ENCODE measurements around the gene CLTCL1.
"Not testable (repeated sequence)": the region's sequence is repeated elsewhere in the genome, so short reads cannot be mapped to it uniquely, and the experiment has no call there.

The CLTCL1 gene

DNA sequence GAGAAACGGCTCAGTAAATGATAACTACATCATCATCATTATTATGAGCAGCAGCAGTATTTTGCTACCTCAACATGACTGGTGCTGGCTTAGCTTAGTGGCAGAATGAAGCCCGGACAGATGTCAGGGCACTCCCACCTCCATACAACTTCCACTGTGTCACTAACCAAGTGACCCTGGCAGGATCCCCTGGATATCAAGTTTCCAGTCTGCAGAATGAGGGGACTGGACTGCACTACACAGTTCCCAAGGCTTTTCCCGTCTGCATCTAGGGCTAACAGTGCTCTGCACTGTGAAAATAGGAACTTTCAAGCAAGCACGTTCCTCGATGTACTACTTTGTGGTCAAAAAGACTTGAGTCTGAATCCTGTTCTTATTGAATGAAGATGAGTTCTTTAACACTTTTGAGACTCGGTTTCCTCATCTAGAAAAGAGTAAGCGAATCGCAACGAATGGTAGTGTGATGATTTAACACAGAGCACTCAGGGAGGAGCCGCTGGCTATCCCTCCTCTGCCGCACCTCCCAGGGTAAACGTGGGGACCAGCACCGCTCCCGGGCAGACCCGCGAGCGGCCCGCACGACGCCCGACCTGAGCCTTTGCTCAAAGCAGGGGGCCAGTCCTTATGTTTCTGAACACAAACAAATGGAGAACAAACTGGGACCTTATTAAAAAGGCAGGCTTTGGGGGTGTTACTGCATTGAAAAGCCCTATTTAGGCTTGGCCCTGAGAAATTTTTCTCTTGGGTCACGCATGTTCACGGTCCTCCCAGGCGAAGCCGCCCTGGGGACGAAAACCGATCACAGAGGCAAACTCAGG lies 910 bp downstream of the CLTCL1 start:
- Histone ChIP-seq H3K36me3 (ENCODE audit: control insufficient read depth in 2 of 2, insufficient read depth in 2 of 2, low read length in 2 of 2) (no peaks in the 10 kb centered on the region), H3K9me3 (ENCODE audit: control insufficient read depth in 2 of 2, low read length in 2 of 2) (no peaks in the 10 kb centered on the region), H3K4me3 (ENCODE audit: low read length in 2 of 2) (peak overlapping the region; percentile 69 to 81), H3K27ac (ENCODE audit: low read length) (no peak overlapping the region), H3K27me3 (ENCODE audit: control insufficient read depth in 1 of 2, insufficient read depth in 2 of 2, low read length in 2 of 2) (no peaks in the 10 kb centered on the region), H3K9ac (ENCODE audit: low read length in 2 of 2) (peak overlapping the region; percentile 26 to 71), H3K4me1 (ENCODE audit: control insufficient read depth, insufficient read depth, low read length) (peaks cover 20% of the 10 kb centered on the region)

DNA sequence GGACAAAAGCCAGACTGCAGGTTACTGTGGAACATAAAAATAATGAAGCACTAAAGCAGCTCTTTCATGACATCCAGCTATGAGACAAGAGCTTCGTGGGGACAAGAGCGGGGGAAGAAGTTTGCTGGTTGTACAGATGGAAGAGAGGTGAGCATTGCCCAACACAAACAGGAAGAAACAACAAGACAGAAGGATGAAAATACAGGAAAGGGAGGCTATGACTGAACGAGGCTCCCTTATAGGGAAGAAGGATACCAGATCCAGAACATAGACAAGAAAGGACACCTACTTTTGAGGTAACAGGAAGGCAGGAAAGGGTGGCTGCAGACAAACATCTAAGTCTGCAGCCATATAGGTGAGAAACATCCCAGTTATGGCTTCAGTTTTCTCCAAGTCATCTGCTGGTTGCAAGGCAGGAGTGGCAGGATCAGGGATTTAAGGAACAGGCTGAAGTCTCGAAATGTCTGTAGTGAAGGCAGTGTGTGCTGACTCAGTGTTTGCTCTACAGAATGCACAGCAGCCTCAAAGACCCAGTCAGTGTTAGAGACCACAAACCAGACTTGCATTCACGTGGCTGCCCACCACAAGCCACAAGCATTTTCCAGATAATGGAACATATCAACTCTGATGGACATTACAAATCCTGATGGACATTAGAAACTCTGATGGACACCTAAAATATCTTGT lies 1.9 kb downstream of the CLTCL1 start:
- Histone ChIP-seq H3K4me1 (ENCODE audit: control insufficient read depth, insufficient read depth, low read length) (peaks cover 20% of the 10 kb centered on the region), H3K36me3 (ENCODE audit: control insufficient read depth in 2 of 2, insufficient read depth in 2 of 2, low read length in 2 of 2) (no peaks in the 10 kb centered on the region), H3K9me3 (ENCODE audit: control insufficient read depth in 2 of 2, low read length in 2 of 2) (no peaks in the 10 kb centered on the region), H3K4me3 (ENCODE audit: low read length in 2 of 2) (no peak overlapping the region), H3K27ac (ENCODE audit: low read length) (no peak overlapping the region), H3K9ac (ENCODE audit: low read length in 2 of 2) (no peak overlapping the region), H3K27me3 (ENCODE audit: control insufficient read depth in 1 of 2, insufficient read depth in 2 of 2, low read length in 2 of 2) (no peaks in the 10 kb centered on the region)

DNA sequence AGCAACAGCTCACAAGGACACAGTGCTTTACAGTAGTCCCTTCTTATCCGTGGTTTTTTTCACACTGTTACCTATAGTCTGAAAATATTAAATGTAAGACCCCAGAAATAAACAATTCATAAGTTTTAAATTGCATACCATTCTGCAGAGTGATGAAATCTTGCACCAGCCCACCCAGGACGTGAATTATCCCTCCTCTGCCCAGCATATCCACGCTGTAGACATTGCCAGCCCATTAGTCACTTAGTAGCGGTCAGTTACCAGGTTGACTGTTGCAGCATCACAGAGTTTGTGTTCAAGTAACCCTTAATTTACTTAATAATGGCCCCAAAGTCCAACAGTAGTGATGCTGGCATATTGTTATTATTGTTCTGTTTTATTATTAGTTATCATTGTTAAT lies 3.6 kb downstream of the CLTCL1 start:
- Histone ChIP-seq H3K27me3 (ENCODE audit: control insufficient read depth in 1 of 2, insufficient read depth in 2 of 2, low read length in 2 of 2) (no peaks in the 10 kb centered on the region), H3K9ac (ENCODE audit: low read length in 2 of 2) (no peak overlapping the region), H3K4me1 (ENCODE audit: control insufficient read depth, insufficient read depth, low read length) (peaks cover 20% of the 10 kb centered on the region), H3K9me3 (ENCODE audit: control insufficient read depth in 2 of 2, low read length in 2 of 2) (no peaks in the 10 kb centered on the region), H3K36me3 (ENCODE audit: control insufficient read depth in 2 of 2, insufficient read depth in 2 of 2, low read length in 2 of 2) (no peaks in the 10 kb centered on the region), H3K27ac (ENCODE audit: low read length) (no peak overlapping the region), H3K4me3 (ENCODE audit: low read length in 2 of 2) (no peak overlapping the region)

DNA sequence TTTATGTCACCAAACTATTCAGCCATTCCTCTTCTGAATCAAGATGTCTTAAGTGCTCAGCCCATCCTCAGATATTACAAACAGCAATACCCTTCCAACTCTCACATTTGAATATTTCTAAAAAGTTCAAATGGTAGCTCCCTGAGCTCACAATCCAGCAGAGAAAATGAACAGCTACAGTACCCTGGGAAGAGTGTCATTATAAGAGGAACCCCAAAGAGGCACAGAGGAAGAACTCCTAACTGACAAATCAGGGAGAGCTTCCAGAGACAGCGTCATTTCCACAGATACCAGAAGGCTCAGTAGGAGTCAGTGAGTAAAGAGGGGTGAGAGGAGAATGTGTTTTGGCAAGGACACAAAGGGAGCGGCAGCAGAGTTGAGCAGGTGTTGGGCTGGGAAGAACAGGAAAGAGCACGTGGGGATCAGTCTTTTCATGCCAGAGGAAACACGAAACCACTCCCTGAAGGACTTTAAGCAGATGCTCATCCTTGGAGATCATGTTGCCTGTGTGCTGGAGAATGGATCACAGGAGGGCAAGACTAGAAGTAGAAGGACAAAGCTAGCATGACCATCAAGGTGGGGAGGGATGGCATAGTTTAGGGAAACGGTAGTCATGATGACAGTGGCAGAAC lies 4.3 kb downstream of the CLTCL1 start:
- Histone ChIP-seq H3K36me3 (ENCODE audit: control insufficient read depth in 2 of 2, insufficient read depth in 2 of 2, low read length in 2 of 2) (no peaks in the 10 kb centered on the region), H3K9me3 (ENCODE audit: control insufficient read depth in 2 of 2, low read length in 2 of 2) (no peaks in the 10 kb centered on the region), H3K27ac (ENCODE audit: low read length) (peak overlapping the region; percentile 18), H3K9ac (ENCODE audit: low read length in 2 of 2) (no peak overlapping the region), H3K4me3 (ENCODE audit: low read length in 2 of 2) (no peak overlapping the region), H3K27me3 (ENCODE audit: control insufficient read depth in 1 of 2, insufficient read depth in 2 of 2, low read length in 2 of 2) (no peaks in the 10 kb centered on the region), H3K4me1 (ENCODE audit: control insufficient read depth, insufficient read depth, low read length) (peaks cover 14% of the 10 kb centered on the region)

DNA sequence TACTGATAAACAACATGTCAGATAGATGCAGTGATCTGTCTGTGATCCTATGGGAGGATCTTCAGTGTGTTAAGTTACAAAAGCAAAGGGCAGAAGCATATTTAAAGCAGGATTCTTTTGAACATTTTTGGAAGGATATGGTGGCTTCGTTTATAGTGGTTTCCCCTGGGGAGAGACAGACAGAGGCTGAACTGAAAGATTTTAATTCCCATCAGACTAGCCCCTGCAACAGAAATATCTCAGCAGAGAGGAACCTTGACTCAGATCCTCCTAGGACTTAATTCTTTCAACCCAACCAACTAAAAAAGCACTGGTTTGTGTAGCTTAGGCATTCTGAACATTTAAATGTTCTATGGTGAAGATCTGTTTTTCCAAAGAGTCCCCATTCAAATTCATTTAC lies 5.7 kb downstream of the CLTCL1 start:
- Histone ChIP-seq H3K27ac (ENCODE audit: low read length) (no peak overlapping the region), H3K9ac (ENCODE audit: low read length in 2 of 2) (no peak overlapping the region), H3K4me1 (ENCODE audit: control insufficient read depth, insufficient read depth, low read length) (peaks cover 7% of the 10 kb centered on the region), H3K4me3 (ENCODE audit: low read length in 2 of 2) (no peak overlapping the region), H3K9me3 (ENCODE audit: control insufficient read depth in 2 of 2, low read length in 2 of 2) (no peaks in the 10 kb centered on the region), H3K27me3 (ENCODE audit: control insufficient read depth in 1 of 2, insufficient read depth in 2 of 2, low read length in 2 of 2) (no peaks in the 10 kb centered on the region), H3K36me3 (ENCODE audit: control insufficient read depth in 2 of 2, insufficient read depth in 2 of 2, low read length in 2 of 2) (no peaks in the 10 kb centered on the region)

DNA sequence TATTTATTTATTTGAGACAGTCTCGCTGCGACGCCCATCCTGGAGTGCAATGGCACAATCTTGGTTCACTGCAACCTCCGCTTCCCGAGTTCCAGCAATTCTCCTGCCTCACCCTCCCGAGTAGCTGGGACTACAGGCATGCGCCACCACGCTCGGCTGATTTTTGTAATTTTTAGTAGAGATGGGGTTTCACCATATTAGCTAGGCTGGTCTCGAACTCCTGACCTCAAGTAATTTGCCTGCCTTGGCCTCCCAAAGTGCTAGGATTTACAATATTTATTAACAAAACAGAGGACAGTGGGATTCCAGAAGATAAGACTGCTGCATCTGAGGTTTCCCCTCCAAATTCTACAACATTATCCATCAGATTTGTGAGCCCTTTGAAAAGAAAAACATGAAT lies 12.4 kb downstream of the CLTCL1 start:
- H3K9ac ChIP-seq (ENCODE audit: low read length in 2 of 2); H3K4me3 ChIP-seq (ENCODE audit: low read length in 2 of 2); H3K27ac ChIP-seq (ENCODE audit: low read length); H3K4me1 ChIP-seq (ENCODE audit: control insufficient read depth, insufficient read depth, low read length); H3K36me3 ChIP-seq (ENCODE audit: control insufficient read depth in 2 of 2, insufficient read depth in 2 of 2, low read length in 2 of 2); H3K9me3 ChIP-seq (ENCODE audit: control insufficient read depth in 2 of 2, low read length in 2 of 2); H3K27me3 ChIP-seq (ENCODE audit: control insufficient read depth in 1 of 2, insufficient read depth in 2 of 2, low read length in 2 of 2): not testable (repeated sequence)

DNA sequence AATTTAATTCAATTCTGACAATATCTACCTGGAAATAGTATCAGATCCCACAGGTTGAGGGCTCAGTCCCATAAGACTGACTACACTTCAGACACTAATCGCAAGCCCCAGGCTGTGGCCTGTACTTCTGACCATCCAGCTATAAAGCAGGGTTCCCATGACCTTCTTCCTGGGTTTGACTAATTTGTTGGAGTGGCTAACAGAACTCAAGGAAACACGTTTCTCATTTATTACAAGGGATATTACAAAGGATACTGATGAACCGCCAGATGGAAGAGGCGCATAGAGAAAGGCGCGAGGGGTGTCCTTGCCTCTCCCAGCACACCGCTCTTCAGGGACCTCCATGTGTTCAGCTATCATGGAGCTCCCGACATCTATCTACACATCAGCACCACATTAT lies 13.7 kb downstream of the CLTCL1 start:
- no peaks in the 10 kb centered on the region for H3K27me3 ChIP-seq (ENCODE audit: control insufficient read depth in 1 of 2, insufficient read depth in 2 of 2, low read length in 2 of 2)
- no peak overlapping the region for H3K27ac ChIP-seq (ENCODE audit: low read length)
- H3K4me1 ChIP-seq (ENCODE audit: control insufficient read depth, insufficient read depth, low read length), result no peaks in the 10 kb centered on the region
- H3K36me3 ChIP-seq (ENCODE audit: control insufficient read depth in 2 of 2, insufficient read depth in 2 of 2, low read length in 2 of 2), result no peaks in the 10 kb centered on the region
- H3K9ac ChIP-seq (ENCODE audit: low read length in 2 of 2), result no peak overlapping the region
- no peak overlapping the region for H3K4me3 ChIP-seq (ENCODE audit: low read length in 2 of 2)
- no peaks in the 10 kb centered on the region for H3K9me3 ChIP-seq (ENCODE audit: control insufficient read depth in 2 of 2, low read length in 2 of 2)

DNA sequence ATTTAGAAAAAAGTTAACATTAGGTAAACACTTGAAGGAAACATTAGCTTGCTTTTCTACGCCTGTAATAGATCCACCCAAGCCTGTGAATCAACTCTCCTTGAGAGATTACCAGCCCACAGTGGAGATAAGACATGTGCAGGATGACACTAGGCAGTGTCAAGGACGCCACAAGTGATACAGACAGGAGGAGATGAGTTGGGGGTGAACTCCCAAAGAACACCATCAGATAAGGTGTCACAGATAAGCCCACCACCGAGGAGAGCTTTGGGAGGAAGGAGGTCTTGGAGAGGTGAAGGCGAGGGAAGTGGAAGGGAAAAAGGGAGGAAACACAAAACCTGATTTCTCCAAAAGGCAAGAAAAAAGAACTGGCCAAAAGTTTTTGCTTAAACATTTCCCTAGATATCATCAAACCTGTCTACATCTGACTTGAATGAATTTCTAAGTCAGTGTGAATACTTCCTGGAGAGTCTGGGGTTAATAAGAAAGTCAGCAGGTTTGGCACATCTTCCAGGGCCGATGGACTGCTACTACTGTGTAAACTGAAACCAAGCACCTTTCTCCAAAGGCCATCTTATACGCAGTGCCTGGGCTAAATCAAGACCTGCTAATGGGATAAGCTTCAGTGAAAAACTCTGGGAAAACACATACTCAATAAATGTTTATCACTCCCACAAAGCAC lies 15.5 kb downstream of the CLTCL1 start:
- Histone ChIP-seq H3K27ac (ENCODE audit: low read length) (no peak overlapping the region), H3K27me3 (ENCODE audit: control insufficient read depth in 1 of 2, insufficient read depth in 2 of 2, low read length in 2 of 2) (no peaks in the 10 kb centered on the region), H3K36me3 (ENCODE audit: control insufficient read depth in 2 of 2, insufficient read depth in 2 of 2, low read length in 2 of 2) (no peaks in the 10 kb centered on the region), H3K4me3 (ENCODE audit: low read length in 2 of 2) (no peak overlapping the region), H3K9me3 (ENCODE audit: control insufficient read depth in 2 of 2, low read length in 2 of 2) (no peaks in the 10 kb centered on the region), H3K9ac (ENCODE audit: low read length in 2 of 2) (no peak overlapping the region), H3K4me1 (ENCODE audit: control insufficient read depth, insufficient read depth, low read length) (no peaks in the 10 kb centered on the region)

DNA sequence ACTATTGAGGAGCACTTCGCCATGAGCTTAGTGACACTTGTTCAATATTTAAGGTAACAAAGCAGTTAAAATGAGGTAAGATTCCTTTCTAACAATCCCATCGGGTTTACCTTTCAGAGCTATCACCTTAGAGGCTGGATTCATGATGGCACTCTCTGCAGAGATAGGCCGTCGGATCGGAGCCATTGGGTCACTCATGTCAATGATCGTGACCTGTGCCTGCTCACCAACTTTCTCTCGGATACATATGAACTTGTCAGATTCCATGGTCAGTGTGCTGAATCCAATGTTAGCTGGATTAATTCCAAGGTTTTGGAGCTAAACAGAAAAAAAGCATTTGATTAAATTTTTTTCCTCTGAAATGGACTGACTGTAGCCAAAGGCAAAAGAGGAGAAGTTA lies 16.0 kb downstream of the CLTCL1 start:
- Histone ChIP-seq H3K27ac (ENCODE audit: low read length) (no peak overlapping the region), H3K36me3 (ENCODE audit: control insufficient read depth in 2 of 2, insufficient read depth in 2 of 2, low read length in 2 of 2) (no peaks in the 10 kb centered on the region), H3K9ac (ENCODE audit: low read length in 2 of 2) (no peak overlapping the region), H3K4me3 (ENCODE audit: low read length in 2 of 2) (no peak overlapping the region), H3K4me1 (ENCODE audit: control insufficient read depth, insufficient read depth, low read length) (no peaks in the 10 kb centered on the region), H3K9me3 (ENCODE audit: control insufficient read depth in 2 of 2, low read length in 2 of 2) (no peaks in the 10 kb centered on the region), H3K27me3 (ENCODE audit: control insufficient read depth in 1 of 2, insufficient read depth in 2 of 2, low read length in 2 of 2) (no peaks in the 10 kb centered on the region)

DNA sequence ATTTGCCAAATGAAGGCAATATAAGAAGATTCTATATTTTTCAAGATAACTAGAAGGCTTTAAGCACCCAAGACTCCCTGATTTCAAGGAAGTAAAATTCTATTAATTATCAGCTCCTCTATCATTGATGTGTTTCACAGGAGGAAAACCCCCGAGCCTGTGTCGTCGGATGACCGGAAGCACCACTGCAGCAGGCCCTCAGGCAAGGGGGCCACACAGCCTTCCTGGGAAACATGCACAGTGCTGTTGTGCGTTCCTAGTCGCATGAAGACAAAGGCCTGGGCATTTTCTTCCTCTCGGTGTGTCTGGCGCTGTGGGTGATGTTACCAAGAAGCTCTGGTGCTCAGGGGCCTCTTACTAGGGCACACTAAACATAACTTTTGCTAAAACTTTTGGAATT lies 16.4 kb downstream of the CLTCL1 start:
- H3K9ac ChIP-seq (ENCODE audit: low read length in 2 of 2), result no peak overlapping the region
- H3K36me3 ChIP-seq (ENCODE audit: control insufficient read depth in 2 of 2, insufficient read depth in 2 of 2, low read length in 2 of 2), result no peaks in the 10 kb centered on the region
- no peaks in the 10 kb centered on the region for H3K9me3 ChIP-seq (ENCODE audit: control insufficient read depth in 2 of 2, low read length in 2 of 2)
- H3K4me3 ChIP-seq (ENCODE audit: low read length in 2 of 2), result no peak overlapping the region
- no peaks in the 10 kb centered on the region for H3K27me3 ChIP-seq (ENCODE audit: control insufficient read depth in 1 of 2, insufficient read depth in 2 of 2, low read length in 2 of 2)
- H3K27ac ChIP-seq (ENCODE audit: low read length), result no peak overlapping the region
- H3K4me1 ChIP-seq (ENCODE audit: control insufficient read depth, insufficient read depth, low read length), result no peaks in the 10 kb centered on the region
